ENCODE data around the gene HPCAL1.
"Not testable (repeated sequence)": the region's sequence is repeated elsewhere in the genome, so short reads cannot be mapped to it uniquely, and the experiment has no call there.

Gene HPCAL1

DNA sequence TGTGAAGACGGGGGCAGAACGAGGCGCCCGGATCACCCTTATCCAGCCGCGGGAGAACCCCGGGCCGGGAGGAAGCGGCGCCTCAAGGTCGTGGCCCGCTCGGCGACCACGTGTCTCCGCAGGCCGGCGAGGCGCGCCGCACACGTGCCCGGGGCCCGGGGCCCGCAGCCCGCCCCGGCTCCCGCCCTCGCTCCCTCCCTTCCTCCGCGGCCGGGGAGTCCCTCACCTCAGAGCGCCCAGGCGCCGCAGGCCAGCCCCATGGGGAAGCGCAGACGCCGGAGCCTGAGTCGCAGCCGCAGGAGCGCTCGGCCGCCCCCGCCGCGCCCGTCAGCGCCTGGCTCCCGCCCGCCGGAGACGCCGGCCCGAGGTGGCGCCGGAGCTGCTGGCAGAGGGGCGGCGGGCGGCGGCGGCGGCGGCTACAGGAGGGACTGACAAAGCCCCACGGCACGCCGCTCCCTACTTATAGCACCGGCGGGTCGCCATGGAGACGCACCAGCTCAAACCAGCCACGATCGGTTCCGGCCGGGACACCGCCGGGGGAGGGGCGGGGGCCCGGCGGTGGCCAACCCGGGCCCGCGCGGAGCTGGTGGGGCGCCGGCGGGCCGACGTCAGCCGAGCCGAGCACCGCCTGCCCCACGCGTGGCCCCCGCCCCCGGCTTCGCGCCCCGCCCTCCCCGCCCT is 145.3 kb downstream of the HPCAL1 start, which contains the start of gene ODC1:
TSS of gene ODC1 (minus strand) at position 433 of the 681 bp plus-strand sequence. CDS start 3,295 bp downstream, outside the sequence.
- peak; percentile 83 for DNase-seq

DNA sequence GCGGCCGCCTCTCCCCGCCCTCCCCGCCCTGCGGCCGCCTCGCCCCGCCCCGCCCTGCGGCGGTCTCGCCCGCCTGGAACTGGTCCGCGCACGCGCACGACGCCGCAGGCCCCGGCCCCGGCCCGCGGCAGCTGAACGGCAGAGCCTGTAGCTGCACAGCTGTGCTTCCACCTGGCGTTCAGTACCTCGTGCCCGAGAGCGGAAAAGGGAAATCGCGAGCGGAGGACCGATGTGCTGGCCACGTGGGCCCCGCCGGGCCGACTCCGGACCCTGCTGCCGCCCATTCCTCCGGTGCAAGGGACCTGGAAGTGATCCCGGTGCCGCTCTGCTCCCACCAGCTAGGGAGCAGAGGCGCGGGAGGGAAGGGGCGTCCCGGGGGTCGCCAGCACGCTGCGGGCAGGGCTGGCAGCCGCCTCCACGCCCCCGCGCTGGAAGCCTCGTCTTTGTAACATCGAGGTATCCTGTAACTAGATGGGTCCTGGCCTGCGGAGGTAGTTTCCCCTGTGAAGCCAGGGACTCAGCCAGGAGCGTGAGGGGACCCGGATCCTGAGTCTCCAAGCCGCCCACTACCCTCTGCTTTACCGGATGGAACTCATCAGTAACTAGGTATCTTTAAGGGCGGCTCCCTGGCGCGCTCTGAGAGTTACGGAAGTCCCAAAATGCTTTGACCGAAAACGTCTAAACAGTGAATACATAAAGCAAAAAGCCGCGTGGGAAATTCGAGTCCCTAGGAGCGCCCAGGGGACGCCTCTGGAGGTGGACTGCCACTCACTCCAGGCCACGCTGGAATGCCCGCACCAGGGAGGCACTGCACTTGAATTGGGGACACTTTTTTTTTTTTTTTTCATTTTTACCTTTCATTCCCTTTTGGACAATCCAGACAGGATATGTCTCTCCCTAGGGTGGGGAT is 146.1 kb downstream of the HPCAL1 start:
- peak; percentile 80 for DNase-seq

DNA sequence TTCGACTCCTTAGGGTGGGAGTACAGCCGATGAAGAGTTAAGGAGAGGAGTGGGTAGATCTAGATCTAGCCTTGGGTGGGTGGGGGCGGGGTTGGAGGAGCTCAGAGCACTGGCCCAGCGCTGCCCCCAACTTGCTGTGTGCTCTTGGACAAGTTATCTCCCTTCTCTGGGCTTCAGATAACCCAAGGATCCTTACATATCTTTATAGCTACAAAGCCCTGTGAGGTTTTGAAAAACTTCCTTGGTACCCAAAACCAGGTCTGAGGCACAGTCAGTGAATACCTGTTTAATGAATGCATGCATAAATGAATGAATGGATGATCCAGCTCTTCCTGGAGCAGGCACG is 146.8 kb downstream of the HPCAL1 start:
- DNase-seq = no peak

DNA sequence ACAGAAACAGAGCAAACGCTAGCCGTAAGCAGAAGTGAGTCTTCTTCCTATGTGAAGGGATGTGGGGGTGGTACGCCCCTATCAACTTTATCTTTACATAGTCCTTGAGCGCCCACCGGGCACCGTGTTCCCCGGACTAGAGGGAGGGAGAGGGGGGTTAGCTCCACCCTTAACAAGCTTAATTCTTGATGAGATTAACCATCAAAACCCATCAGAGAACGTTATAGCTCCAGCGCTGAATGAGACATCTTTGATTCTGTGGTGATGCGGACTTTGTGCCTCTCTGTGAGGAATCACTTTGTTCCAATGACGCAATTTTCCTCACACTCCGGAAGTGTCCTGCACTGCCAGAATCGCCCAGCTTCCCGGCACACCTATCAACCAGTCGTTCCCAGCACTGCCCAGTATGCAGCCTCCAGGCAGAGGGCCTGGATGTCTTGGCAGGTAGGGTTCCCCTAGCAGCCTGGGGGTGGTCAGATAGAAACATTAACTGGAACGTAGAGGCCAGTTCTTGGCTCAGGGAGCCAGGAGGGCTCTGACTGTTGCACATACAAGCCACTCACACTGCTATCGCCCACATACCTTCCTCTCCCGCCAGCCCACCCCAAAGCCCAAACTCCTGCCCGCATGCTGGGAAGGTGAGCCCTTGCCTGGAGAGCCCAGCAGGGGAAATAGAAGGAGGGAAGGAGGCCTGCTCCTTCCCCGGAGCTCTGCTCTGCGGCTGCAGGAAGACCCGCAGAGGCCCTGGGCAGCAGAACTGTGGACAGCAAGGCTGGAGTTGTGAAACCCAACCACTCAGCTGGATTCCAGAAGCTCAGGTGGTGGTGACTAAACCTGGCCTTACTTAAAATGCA is 147.4 kb downstream of the HPCAL1 start:
- DNase-seq = no peak

- DNase-seq = no peak
Measured at GRCh38 chr2:10451819-10452218, 149.1 kb downstream of the HPCAL1 start.

DNA sequence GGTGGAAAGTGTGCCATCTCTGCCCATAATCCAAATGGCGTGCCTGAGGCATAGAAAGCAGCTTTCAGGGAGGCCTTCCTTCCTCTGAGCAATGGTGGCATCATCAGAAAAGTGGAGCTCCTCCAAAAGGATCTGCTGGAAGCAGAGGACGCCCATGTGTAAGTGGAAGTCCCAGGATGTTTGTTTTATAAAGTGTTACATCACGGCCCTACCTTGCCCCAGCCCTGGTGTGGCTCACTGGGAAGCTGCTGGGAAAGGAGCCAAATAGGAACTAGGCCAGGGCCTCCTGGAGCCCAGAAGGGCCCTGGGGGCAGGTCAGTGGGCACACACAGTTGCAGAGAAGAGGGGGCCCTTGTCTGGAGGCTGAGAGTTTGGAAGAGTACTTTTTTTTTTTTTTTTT is 149.6 kb downstream of the HPCAL1 start:
- DNase-seq = no peak

- DNase-seq = no peak
Measured at GRCh38 chr2:10452956-10453904, 150.5 kb downstream of the HPCAL1 start.

- no peak for DNase-seq
Measured at GRCh38 chr2:10453905-10454298, 151.2 kb downstream of the HPCAL1 start.

GRCh38 chr2:10454505-10454904 is 151.8 kb downstream of the HPCAL1 start:
- no peak for DNase-seq

DNA sequence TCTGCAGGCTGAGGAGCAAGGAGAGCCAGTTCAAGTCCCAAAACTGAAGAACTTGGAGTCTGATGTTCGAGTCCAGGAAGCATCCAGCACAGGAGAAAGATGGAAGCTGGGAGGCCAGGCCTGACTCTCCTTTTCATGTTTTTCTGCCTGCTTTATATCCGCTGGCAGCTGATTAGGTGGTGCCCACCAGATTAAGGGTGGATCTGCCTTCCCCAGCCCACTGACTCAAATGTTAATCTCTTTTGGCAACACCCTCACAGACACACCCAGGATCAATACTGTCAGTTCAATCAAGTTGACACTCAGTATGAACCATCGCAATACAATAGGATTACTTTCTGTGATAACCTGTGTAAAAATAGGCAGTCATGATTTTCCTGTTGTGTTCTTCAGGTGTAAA is 154.5 kb downstream of the HPCAL1 start:
- DNase-seq = not testable (repeated sequence)

- no peak for DNase-seq
Measured at GRCh38 chr2:10457846-10458598, 155.3 kb downstream of the HPCAL1 start.

- DNase-seq = no peak
Measured at GRCh38 chr2:10460366-10460796, 157.7 kb downstream of the HPCAL1 start.

DNA sequence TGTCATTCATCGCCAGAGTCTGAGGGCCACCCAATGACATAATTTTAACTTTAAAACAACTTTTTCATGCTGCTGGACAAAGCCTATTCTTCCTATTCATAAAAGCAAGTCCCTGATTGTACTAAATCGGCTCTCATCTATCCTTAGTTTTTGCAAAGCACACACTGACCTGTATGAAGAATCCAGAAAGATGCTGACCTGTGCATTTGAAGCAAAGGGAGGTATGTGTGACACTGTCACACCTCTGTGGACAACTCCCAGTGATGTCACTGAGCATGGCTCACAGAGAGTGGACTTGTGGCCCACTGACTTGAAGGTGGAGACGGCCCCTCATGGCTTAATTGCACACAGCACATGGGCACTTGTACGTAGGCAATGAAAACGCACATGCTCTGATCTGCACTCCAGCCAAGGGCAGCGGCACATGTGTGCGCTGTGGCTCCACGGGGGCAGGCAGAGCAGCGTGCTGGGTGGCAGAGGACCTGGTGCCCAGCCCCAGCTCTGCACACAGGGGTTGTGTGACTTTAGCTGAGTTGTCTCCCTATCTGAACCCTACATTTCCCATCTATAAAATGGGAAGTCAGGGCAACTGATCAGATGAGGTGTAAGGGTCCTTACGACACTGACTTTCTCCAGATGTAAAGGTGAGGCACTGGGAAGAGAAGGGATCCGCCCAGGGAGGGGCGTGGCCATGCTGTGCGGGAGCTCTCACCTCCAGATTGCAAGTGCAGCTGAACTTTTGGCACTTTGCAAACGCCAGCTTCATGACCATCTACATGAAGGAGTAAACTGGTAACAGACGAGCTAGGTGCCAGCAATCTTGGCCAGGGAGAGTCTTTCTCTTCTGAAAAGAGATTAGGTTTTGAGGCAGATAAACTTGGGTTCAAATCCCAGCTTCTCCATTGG is 159.7 kb downstream of the HPCAL1 start:
- DNase-seq = no peak

DNA sequence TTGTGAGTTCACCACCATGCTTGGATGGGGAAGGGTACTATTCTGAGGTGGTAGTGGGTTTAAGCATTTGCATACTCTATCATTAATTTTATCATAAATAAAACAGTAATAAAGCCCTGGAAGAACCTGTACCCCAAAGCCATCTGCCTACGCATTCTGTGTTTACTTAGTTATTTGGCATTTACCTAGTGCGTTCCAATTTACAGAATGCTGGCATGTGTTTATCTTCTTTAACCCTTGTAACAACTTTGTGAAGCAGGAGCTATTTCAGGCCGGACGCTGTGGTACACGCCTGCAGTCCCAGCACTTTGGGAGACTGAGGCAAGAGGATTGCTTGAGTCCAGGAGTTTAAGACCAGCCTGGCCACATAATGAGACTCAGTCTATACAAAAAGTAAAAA is 163.2 kb downstream of the HPCAL1 start:
- DNase-seq = no peak

DNA sequence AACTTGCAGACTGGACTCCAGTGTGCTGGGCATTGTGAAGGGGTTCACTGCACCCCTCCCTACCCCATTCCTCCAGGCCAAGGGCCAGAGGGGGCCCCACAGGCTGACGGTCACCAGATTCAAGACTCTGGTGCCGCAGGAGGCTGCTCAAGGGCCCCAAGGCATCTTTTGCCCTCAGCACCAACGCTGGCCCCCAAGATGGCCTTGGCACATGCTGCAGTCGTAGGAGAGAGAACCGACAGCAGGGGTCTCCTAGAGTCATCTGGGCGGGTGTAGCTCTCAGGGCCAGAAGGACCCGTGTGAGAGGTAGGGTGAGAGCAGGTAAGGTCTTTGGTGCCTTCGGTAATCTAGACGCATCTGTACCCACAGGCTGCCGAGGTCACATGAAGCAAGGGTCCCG is 164.1 kb downstream of the HPCAL1 start:
- DNase-seq = no peak

DNA sequence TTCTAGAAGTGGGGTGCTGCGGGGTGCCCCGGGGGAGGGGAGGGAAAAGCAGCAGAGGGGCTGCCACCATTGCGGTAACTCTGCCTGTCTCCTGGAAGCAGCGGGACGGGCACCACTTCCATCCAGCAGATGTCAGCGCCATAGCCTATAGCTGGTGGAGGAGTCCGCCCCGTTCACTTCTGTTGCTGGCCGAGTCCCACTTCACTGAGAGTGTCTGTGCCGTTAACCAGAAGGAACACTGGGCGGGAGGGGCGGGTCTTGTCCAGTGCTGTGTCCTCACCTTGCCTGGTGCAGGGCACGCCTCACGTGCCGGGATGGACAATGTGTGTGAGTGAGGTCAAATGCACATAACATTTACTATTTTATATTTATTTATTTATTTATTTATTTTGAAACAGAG is 164.7 kb downstream of the HPCAL1 start:
- no peak for DNase-seq

GRCh38 chr2:10469301-10469700 is 166.6 kb downstream of the HPCAL1 start:
- no peak for DNase-seq

DNA sequence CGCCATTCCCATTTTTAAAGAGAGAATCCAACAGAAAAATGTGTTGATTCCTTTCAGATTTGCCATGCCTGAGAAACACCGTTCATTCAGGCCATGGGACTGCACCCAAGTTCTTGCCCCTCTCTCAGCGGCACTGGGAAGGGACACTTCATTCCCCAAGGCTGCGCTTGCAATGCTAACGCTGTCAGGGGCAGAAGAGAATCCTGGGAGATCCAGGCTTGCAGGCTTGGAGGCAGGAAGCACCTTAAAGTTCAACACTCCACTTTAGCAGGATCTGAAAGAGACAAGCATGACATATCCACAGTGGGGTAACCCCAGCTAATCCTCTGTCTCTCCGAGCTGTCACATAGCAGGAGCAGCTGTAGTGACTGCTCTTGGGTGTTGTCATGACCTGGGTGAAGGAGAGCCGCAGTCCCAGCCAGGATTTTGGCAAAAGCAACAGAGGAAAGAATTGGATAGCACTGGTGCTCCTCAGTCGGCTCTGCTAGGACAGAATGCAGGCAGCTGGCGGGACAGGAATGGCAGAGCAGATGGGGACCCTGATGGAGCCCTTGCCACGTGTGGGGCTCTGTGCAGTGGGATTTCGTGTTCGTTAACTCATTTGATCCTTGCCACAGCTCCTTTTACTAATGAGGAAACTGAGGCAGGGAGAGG is 167.4 kb downstream of the HPCAL1 start:
- no peak for DNase-seq

DNA sequence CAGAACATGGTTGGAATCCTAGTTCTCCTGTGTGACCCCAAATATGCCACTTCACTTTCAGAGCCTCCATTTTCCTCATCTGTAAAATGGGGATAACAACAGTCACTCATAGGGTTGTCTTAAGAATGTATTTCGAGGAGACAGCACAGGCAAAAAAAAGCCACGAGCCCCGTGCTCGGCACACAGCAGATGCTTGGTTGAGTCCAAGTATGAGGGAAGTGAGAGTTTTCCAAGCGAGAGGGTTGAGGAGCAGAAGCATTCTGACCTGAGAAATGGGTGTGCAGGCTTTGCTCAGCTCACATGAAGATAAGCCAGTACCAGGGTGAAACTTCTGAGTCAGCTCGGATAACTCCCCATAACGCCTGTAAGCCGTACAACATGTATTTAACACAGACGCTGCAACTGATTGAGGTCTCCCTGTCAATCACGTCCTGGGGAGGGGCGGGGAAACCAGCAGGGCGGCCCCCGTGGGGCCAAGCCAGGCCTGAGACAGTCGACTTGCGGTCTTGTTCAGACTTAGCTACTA is 168.4 kb downstream of the HPCAL1 start:
- no peak for DNase-seq
